NCI-H1092 treated with DMSO at 0.1 percent for 48 hours (cell line): ENCODE measurements around the gene TSEN54.

Experiments
- DNase-seq: peaks from one replicate; lab custom pipeline; 2025; lab: John Stamatoyannopoulos, UW

TSEN54 gene

DNA sequence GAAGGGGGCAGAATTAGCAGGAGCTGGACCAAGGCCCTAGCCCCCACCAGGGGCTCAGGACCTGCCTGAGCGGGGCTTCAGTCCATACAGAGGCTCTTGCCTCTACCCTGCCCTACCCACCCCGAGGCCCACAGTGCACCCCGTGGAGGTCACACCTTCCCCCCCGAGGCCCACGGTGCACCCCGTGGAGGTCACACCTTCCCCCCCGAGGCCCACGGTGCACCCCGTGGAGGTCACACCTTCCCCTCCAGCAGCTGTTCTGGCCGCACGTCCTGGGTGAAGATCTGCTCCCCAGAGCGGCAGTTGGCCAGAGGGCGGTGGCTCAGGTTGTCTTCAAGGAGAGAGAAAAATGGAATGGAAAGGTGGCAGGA, 12.4 kb upstream of the TSEN54 start:
- DNase-seq, result no peak

DNA sequence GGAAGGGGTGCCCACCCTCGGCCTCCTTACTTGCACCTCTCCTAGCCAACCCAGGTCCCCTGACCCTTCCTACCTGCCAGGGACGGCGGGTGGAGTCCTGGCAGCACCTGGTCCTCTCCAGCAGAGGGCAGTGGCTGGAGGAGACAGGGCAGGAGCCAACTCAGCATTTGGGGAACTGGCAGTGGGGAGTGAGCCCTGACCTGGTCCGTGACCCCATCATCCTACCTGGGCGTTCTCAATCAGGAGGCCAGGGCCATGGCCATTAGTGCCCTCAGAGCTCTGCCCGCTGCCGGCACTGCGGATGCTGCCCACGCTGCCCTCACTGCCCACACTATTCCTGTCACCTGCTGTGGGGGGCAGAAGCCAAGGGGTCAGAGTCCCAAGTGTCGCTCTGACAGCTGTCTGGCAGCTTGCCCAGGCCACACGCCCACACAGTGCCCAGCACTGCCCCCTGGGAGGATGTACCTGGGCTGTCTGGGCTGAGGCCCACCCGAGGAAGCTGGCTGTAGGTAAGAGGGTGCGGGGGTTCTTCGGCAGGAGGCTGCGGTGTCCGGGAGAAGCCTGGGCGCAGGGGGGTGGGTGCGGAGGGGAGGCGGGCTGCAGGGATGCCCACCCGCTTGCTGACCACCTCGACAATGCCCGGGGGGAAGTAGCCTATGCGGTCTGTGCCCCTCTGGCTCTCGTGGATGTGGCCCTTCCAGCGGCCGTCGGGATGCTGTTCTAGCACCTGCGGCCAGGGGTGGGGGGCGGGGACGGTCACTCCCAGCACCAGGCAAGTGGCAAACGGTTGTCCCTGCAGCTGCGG, 11.8 kb upstream of the TSEN54 start:
- no peak for DNase-seq

DNA sequence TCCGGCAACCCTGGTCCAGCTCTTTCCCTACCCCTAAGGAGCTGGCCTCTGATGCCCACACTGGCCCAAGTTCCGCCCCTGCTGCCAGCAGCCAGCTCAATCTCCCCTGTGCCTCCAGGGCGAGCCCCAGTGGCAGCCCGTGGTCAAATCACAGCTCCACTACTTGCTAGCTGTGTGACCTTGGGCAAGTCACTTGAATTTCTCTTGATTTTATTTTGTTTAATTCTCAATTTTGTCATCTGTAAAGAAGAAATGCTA, 11.2 kb upstream of the TSEN54 start:
- no peak for DNase-seq

DNA sequence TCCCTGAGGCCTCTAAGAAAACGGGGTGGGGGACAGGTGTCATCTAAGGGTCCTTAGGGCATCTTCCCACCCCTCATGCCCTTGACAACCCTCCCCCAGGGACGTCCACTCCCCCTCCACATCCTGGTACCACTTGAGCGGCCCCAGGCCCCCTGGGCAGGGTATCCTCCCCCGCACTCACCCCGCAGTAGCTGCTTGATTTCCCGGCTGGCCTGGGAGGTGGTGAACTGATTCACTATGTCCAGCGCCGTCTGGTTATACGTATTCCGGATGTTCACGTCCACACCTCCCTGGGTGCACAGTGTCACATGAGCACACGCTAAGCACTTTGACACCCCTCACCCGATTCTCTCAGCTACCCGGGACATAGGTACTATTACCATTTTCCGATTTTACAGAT, 10.7 kb upstream of the TSEN54 start:
- no peak for DNase-seq

DNA sequence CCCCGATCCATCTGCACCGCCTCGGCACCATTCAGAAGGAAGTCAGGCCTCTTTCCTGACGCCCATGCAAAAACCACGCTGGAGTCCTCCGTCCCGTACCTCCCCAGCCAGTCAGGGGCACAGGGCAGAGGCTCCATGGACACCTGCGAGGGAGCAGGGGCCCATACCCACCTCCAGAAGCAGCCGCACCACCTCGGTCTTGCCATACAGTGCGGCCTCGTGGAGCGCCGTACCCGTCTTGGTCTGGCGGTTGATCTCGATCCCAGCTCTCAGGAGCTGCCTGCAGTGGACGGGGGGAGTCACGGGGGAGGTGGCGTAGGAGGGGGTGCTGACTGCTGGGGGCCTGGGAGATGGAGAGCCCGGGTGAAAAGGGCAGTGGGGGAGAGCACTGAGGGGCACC, 10.2 kb upstream of the TSEN54 start:
- DNase-seq, result no peak

DNA sequence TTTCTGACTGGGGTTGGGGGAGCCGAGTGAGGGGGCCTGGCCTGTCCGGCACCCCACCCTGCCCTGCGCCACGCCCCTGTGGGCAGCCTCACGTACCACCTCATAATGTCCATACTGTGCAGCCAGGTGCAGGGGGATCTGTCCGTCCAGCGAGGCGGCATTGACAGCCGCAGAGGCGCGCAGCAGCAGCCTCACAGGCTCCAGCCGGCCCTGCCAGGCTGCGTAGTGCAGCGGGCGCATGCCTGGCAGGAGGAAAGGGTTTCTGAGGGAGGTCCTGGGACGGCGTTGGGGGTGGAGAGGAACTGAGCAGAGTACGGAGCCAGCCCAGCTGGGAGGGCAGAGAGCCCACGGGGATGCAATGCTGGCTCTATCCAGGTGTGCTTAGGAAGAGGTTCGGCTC, 9.4 kb upstream of the TSEN54 start:
- no peak for DNase-seq

DNA sequence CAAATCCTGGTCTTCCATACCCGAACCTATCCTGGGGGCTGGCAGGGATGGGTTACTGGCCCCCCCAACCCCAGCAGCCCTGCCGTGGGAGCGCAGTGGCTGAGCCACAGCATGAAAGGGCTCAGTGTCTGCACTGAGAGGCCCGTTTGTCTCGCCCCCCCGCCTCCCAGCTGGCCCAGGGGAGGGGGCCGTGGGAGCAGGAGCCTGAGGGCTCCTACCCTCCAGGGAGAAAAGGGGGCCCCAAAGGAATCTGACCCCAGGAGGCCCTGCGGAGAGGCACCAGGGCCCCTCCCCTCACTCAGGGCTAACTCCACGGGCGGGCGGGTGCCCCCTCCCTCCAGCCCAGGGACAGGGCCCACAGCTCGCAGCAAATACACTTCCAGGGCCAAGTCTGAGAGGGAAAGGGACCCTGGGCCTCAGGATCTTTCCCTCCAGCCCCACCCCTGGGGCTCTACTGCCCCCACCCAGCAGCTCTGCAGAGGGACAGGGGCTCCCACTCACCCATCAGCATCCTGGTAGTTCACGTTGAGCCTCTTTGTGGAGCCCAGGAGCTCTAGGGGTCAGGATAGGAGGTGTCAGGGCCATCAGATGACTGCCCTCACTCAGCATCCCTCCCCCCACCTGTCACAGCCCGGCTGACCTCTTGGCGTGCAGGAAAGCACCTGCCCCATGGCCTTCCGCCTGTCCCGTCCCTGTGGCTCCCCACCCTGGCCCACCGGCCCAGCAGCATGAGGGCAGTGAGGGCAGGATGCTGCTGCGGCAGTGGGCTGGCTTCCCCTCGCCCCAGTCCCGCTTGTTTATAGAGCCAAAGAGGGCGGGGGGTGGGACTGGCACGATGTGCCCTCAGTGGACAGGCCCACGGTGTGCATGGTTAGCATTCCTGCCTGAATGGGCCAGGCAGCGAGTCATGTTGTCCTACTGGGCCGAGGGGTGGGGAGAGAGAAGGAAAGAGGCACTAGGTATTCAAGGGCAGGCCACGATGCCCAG, 8.3 kb upstream of the TSEN54 start:
- no peak for DNase-seq

DNA sequence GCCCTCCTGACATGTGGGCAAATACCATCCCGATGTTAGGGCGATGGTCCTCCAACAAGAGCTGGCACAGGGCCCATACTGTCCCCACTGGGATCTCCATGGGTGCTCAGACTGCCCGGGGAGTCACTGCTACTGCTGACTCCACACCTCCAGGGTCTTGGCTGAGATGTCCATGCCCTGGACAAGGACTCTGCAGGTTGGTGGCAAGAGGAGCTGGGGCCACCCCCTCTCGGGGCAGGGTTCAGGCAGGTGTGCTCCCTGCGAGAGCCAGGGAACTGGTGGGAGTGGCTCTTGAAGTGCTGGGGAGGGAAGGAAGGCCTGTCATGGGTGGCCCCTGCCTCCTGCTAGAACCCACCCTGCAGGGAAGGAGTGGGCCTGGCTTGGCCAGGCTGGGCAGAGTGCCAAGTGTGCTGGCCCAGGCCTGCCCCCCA, 7.4 kb upstream of the TSEN54 start:
- DNase-seq, result no peak

DNA sequence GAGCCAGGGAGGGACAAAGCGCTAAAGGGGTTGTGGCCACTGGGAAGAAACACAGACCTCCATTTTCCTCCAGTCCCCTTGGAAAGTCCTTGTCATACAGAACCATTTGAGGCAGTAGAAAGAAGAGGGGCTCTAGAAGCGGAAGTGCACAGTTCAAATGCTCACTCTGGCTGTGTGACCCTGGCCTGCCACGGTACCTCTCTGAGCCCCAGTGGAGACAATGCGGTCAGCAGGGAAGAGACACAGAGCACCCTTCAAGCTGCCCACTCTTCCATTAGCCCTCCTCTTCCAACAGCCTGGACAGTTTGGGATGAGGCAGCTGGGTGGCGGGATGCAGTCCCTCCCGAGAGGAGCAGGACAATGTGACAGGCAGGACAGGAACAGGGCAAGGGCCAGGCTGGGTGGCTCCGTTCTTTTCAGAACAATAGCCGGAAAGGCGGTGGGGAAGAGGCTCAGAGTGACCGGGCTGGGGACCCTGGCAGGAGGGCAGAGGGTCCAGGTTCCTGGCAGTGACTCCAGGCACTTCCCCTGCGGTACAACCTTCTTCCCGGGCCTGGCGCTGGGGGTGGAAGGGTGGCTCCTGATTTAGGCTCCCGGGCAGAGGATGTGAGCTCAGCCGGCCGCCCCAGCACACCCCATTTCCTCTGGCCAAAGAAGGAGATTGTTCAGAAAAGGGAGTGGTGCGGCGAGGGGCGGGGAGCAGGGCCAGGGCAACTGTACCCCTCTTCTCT, 6.6 kb upstream of the TSEN54 start:
- DNase-seq, result no peak

DNA sequence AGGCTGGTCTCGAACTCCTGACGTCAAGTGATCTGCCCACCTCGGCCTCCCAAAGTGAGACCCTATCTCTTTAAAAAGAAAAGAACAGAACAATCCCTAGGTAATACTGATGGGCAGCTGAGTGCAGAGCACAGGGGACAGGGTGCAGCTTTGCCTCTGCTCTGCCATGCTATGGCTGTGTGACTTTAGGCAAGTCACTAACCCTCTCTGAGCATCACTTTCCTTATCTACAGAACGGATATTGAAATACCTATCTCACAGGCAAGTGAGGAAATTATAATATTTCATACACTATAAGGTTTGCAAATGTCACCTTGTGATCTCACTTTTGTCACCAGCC, 5.1 kb upstream of the TSEN54 start:
- no peak for DNase-seq

DNA sequence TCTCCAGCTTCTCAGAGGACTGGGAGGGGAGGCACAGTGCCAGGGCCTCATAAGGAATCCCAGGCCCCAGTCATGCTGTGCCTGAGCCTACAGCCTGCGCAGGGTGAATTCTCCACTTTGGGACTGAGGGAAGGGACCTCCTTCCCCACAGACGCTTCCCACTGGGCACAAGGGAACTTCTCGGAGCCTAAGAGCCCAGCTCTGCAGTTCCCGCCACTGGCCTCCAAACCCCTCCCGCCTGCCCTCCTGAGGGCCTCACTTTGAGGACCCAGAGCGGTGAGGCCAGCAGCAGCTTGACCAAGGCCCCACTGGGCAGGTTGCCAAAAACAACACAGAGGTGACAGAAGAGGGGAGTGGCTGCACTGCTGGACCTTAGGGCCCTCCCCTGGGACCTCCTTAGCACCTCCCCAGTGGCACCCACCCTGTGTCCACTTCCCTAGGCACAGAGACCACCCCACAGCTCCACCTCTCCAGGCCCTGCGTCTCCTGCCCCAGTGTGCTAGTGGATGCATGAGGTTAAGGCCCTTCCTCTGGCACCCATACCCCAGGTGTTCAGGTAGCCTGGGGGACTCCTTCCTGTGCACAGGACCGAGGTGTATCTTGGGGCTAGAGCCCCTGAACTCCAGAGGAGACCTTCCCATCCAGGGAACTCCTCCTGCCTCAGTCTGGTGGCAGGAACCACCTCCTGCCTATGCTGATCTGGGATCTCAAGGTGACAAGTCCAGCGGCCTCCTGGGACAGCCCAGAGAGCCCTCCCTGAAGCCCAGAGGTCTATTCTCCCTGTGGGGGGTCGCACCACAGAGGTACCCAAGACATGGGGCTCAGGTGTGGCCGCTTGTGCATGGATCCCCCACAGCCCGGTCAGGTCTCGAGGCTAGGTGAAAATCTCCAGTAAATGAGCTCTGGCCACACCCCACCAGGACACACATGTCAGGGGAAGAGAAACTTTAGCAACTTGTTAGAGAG, 4.4 kb upstream of the TSEN54 start:
- DNase-seq, result no peak

DNA sequence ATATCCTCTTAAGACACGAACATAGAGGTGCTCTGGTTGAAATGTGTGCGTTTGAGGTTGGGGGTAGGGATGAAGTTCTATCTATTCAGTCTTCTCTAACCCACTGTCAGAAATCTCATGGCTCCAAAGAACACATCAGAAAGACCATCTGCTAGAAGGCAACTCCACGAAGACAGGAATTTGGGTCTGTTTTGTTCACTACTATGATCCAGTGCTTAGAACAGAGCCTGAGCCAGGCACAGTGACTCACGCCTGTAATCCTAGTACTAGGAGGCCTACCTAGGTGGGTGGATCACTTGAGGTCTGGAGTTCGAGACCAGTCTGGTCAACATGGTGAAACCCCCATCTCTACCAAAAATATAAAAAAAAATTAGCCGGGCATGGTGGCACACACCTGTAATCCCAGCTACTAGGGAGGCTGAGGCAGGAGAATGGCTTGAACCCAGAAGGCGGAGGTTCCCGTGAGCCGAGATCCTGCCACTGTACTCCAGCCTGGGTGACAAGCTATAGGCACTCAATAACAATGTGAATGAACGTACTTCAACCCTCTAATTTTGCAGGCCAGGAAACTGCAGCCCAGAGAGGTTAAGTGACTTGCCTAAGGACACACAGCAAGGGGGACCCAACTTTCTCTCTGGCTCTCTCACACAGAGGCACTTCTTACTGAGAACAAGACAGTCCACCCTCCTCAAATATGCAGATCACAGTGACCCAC, 3.2 kb upstream of the TSEN54 start:
- DNase-seq, result no peak

DNA sequence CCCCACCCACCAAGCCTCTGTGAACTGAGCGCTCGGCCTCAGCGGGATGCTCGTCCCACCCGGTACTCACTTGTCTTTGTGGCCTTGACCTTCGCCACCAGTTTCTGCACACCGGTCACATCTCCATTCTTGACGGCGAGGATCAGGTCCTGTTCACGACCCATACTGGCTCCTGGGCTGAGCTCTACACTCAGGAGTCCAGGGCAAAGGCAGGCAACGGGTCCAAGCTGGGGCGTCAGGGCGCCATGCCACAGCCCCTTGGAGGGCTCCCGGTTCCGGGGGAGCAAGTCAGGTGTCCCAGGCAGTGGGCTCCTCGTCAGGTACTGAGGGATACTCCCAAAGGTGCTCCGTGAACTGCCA, 2.7 kb upstream of the TSEN54 start:
- no peak for DNase-seq

DNA sequence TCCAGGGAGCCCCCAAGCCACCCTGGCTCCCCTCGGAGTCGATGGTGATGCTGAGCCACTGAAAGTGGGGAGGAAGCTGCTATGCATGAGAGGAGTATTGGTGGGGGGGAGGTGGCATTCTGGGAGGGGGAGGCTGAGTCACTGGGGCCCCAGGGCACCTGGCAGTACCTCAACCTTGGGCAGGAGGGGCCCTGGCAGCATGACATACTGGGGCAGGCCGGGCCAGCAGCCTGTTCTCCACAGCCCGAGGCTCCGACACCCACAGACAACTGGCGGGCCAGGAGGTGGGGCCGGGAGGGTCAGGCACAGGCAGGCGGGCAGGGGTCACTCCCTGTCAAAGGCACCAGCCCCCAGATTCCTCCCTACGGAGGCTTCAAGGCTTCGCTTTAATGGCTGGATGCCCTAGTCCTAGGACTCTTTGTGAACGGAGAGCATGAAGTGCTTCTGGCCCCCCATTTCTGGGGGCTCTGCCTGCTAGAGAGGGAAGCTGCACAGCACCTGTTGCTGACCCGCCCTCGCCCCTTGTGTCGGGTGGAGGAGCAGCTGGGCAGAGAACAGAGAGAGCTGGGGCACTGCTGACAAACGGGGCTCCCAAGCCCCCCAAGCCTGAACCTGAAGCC, 1.9 kb upstream of the TSEN54 start:
- DNase-seq, result no peak

DNA sequence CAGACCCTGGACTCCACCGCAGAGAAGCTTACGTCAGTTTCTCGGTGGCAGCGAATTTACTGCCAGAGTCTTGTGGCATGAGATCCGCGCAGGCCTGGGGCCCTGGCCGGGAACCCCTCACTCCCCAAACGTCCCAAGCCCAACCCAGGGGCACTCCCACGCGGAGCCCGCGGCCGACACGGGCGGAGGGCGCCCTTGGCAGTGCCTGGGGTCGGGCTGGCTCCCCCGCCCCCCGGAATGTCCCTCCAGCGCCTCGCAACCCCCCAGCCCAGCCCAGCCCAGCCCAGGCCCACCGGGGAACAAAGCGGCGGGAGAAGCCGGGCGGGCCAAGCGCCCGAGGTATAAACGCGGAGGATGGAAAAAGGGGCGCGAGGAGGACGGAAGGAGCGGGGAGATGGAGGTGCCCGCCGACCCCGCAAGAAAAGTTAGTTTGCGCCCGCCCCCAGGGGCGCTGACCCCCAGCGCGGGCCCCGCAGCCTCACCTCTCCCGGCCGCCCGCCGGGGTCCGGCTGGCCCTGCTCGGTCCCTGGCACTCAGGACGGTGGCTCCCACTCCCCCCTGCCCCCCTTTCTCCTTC, 1.3 kb upstream of the TSEN54 start:
- DNase-seq, result no peak

DNA sequence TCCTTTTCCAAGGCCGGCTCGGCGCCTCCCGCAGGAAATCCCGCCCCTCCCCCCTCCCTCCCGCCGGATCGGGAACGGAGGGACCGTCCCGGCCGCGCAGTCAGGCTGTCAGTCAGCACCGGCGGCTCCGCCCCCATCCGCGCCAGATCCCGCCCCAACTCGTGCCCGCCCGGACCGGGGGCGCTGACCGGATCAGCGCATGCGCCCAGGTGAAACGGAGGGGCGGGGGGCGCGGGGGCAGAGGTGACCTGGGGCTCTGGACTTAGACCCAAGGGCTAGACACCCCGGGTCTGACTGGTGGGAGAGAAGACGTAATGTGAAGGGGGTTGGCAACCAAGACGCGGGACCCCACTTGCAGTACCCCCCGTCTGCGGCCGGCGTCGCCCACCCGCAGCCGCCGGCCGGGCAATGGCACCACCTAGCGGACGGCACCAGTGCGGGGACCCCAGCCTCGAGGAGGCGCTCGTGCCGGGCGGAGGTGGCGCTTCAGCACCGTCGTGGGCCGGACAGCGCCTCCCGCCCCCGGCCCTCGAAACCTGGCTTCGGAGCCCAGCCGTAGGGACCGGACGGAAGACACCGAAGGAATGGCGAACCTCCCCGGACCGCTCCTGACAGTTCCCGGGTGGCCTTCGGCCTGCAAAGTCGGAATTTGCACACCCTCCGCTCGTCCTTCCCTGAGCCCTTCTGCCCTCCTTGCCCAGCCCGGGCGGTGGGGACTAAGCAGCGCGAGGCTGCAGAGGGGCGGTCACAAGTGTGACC, 653 bp upstream of the TSEN54 start, which contains the start of gene CASKIN2:
CASKIN2 (minus strand) TSS at position 42 of the 759 bp plus-strand sequence. CDS start 1,733 bp downstream, outside the sequence.
- peak; percentile 82 for DNase-seq

DNA sequence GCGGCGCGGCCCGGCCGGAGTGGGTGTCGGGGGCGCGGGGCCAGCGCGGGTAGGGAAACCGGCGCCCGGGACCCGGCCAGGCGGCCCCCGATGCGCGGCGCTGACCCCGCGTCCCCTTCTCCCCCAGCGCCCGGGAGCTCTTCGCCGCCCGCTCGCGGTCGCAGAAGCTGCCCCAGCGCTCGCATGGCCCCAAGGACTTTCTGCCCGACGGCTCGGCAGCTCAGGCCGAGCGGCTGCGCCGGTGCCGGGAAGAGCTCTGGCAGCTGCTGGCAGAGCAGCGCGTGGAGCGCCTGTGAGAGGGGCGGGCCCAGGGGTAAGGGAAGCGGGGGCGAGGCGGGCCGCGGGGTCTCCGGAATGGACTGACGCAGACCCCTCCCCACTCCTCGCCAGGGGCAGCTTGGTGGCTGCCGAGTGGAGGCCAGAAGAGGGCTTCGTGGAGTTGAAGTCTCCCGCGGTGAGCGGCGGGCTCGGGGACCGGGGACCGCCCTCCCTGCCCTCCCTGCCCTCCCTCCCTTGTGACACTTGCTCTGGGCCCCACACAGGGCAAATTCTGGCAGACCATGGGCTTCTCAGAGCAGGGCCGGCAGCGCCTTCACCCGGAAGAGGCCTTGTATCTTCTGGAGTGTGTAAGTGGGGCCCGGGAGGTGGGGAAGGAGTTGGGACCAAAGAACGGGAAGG, 430 bp downstream of the TSEN54 start:
- DNase-seq, result peak; percentile 32

DNA sequence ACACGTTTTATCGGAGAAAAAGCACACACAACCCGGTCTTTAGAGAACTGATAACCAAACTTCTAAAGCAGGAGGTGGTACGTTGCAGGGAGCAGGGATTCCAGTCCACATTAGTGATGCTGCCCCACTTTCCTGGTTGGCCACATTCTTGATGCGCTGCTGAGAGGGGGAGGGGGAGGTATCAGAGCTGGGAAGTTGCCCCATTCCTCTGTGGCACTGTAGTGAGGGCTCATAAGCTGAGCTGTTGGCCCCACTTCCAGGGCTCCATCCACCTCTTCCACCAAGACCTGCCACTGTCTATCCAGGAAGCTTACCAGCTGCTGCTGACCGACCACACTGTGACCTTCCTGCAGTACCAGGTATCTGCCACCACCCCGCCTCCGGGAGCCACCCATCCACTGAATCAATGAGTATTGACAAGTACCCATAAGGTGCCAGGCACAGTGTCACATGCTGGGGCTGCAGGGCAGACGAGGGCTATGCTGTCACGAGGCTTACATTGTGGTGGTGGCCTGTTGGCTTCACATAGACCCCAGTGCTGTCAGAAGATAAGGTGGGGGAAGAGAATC, 1.1 kb downstream of the TSEN54 start:
- DNase-seq, result no peak
